Measurements from ENCODE around the gene ASNS. TPM values are rescaled to one million over a fixed set of nuclear protein-coding genes. Genes with fewer than 3 reads are reported as not detected.

ASNS gene
- total and polyA plus RNA-seq, 10 of the 15 experiments (the other 5 are each of a cell fraction or from before 2014, with no cell fraction given) = 33.1 to 105 (median 67.4) TPM

GRCh38 chr7:97844036-97844435 lies 28.2 kb downstream of the ASNS start:
- Histone ChIP-seq H3K4me2 (ENCODE audit: control insufficient read depth, insufficient read depth) (no peak overlapping the region), H3K4me3 (no peak overlapping the region), H2AFZ (ENCODE audit: control insufficient read depth, low read depth, low read length) (no peak overlapping the region), H3K79me2 (ENCODE audit: control insufficient read depth, insufficient read depth, low read length) (no peaks in the 10 kb centered on the region), H3K36me3 (ENCODE audit: control insufficient read depth in 2 of 2, insufficient read depth in 2 of 2, low read length in 1 of 2) (no peaks in the 10 kb centered on the region), H3K9me3 (replicated peaks; ENCODE audit: control insufficient read depth, insufficient read depth, low read length) (no peaks in the 10 kb centered on the region), H4K20me1 (ENCODE audit: control insufficient read depth, insufficient read depth) (no peaks in the 10 kb centered on the region), H3K27ac (ENCODE audit: control insufficient read depth, insufficient read depth) (no peak overlapping the region), H3K9ac (ENCODE audit: control insufficient read depth, insufficient read depth, low read length) (no peak overlapping the region), H3K27me3 (replicated peaks in 1 of 2; ENCODE audit: control insufficient read depth in 2 of 2, insufficient read depth in 2 of 2, low read length in 1 of 2) (no peaks in the 10 kb centered on the region), H3K4me1 (ENCODE audit: control insufficient read depth, insufficient read depth, low read length) (no peaks in the 10 kb centered on the region)
- TF ChIP-seq MTA3 (IDR thresholded peaks at IDR 0.05; ENCODE audit: borderline replicate concordance, low read length) (no peak), RAD21 (IDR thresholded peaks at IDR 0.05; ENCODE audit: insufficient read depth, low read depth, low read length) (no peak), MYB (IDR thresholded peaks at IDR 0.05; ENCODE audit: borderline replicate concordance, low read depth, low read length) (no peak), CEBPB (IDR thresholded peaks at IDR 0.05; ENCODE audit: borderline replicate concordance in 1 of 2, low read depth in 2 of 2, low read length in 2 of 2) (no peak), SIX5 (IDR thresholded peaks at IDR 0.05; ENCODE audit: low read depth, low read length, severe bottlenecking) (no peak), SP1 (IDR thresholded peaks at IDR 0.05; ENCODE audit: low read depth, low read length) (no peak), HCFC1 (IDR thresholded peaks at IDR 0.05; ENCODE audit: low read length) (no peak), NR2C2 (IDR thresholded peaks at IDR 0.05; ENCODE audit: borderline replicate concordance, control insufficient read depth, insufficient read length, low read depth) (no peak), SPI1 (IDR thresholded peaks at IDR 0.05; ENCODE audit: borderline replicate concordance, insufficient read depth, low read depth, low read length) (no peak), ETV6 (conservative IDR thresholded peaks at IDR 0.05 in 1 of 2, IDR thresholded peaks at IDR 0.05 in 1 of 2; ENCODE audit: borderline replicate concordance in 1 of 2, low read depth in 1 of 2) (no peak), TCF12 (IDR thresholded peaks at IDR 0.05; ENCODE audit: low read depth, low read length) (no peak), ESRRA (IDR thresholded peaks at IDR 0.05; ENCODE audit: low read length) (no peak), NFYA (IDR thresholded peaks at IDR 0.05; ENCODE audit: borderline replicate concordance, low read depth, low read length) (no peak), IKZF2 (IDR thresholded peaks at IDR 0.05) (no peak)
- TF ChIP-seq, protein P1, sequence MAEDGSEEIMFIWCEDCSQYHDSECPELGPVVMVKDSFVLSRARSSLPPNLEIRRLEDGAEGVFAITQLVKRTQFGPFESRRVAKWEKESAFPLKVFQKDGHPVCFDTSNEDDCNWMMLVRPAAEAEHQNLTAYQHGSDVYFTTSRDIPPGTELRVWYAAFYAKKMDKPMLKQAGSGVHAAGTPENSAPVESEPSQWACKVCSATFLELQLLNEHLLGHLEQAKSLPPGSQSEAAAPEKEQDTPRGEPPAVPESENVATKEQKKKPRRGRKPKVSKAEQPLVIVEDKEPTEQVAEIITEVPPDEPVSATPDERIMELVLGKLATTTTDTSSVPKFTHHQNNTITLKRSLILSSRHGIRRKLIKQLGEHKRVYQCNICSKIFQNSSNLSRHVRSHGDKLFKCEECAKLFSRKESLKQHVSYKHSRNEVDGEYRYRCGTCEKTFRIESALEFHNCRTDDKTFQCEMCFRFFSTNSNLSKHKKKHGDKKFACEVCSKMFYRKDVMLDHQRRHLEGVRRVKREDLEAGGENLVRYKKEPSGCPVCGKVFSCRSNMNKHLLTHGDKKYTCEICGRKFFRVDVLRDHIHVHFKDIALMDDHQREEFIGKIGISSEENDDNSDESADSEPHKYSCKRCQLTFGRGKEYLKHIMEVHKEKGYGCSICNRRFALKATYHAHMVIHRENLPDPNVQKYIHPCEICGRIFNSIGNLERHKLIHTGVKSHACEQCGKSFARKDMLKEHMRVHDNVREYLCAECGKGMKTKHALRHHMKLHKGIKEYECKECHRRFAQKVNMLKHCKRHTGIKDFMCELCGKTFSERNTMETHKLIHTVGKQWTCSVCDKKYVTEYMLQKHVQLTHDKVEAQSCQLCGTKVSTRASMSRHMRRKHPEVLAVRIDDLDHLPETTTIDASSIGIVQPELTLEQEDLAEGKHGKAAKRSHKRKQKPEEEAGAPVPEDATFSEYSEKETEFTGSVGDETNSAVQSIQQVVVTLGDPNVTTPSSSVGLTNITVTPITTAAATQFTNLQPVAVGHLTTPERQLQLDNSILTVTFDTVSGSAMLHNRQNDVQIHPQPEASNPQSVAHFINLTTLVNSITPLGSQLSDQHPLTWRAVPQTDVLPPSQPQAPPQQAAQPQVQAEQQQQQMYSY (CRISPR knock-in tag; IDR thresholded peaks at IDR 0.05) = no peak
- 49% methylated on average over 3 of the region's 3 CpGs for WGBS (ENCODE audit: insufficient coverage, insufficient replicate concordance, low lambda C conversion rate, missing lambda C conversion rate)
- POLR2A ChIA-PET = no interaction called here
- no TSS peak for BruUV-seq (replicated peaks)
- RAD21 ChIA-PET (ENCODE audit: unreplicated experiment) = interaction anchor here (1.2 kb wide), 1 partner anchor 742 kb away, joined by 3 read pairs; no protein-coding TSS in a partner anchor
- no peak for ATAC-seq
- FAIRE-seq = no peak
- CTCF ChIA-PET = interaction anchor here (2.0 to 3.3 kb wide), 3 partner anchors 8 to 738 kb away, joined by 7 to 15 read pairs (median 10); no protein-coding TSS in a partner anchor
- SMC1A ChIA-PET (ENCODE audit: uncharacterized antibody, unreplicated experiment) = no interaction called here
- in situ Hi-C loops (cut with MboI) (no loop called here), intact Hi-C loops (cut with micrococcal nuclease; ENCODE audit: unreplicated experiment) (loop anchor here (2.0 kb wide), 2 partner anchors 345 to 739 kb away; no protein-coding TSS in a partner anchor)
- no peak for DNase-seq (ENCODE audit: low read depth, low spot score)

All from GM12878 (cell line).